Panc1 (cell line): Measurements from ENCODE around the gene SAMD11. TPM values are rescaled to one million over a fixed set of nuclear protein-coding genes. Genes with fewer than 3 reads are reported as not detected.

ENCODE experiments used
- ATAC-seq: fragments of 200-7000 bp; cut with Tn5 transposase; 2 replicates; pipeline ENCODE4 v1.9.1; 2020; ENCODE audit warnings: mild to moderate bottlenecking, moderate library complexity
- BruUV-seq: library from RNA; stranded (reverse); fragments of 400-500 nt; replicated peaks from 2 replicates; lab custom pipeline; 2021; lab: Mats Ljungman, UMichigan
- CTCF ChIA-PET: fragments of 300-600 bp; sonication (Branson Sonifier 250); formaldehyde crosslinking; loops from one replicate; lab custom pipeline; 2022; ENCODE audit warnings: antibody characterized with exemption; lab: Charles Lee
- POLR2A ChIA-PET: fragments of 300-600 bp; sonication (Branson Sonifier 250); formaldehyde crosslinking; loops from one replicate; lab custom pipeline; 2022; ENCODE audit warnings: antibody characterized with exemption; lab: Charles Lee
- DNase-seq: peaks from one replicate; pipeline ENCODE4 v3.0.0-alpha.2; 2010; ENCODE audit warnings: low read depth, low spot score
- H3K27ac ChIP-seq: 2 replicates; pipeline ENCODE4 v1.5.1; 2011; ENCODE audit warnings: mild to moderate bottlenecking, low read length, inconsistent platforms
- H3K27me3 ChIP-seq: fragments of 200-500 bp; sonication (Bioruptor generic); 2 replicates; pipeline ENCODE4 v1.6.0; 2014; ENCODE audit warnings: low read length, inconsistent platforms; ENCODE audit not compliant: control insufficient read depth, insufficient read depth
- H3K36me3 ChIP-seq: fragments of 200-500 bp; sonication (Bioruptor generic); 2 replicates; pipeline ENCODE4 v1.5.1; 2014; ENCODE audit warnings: inconsistent platforms, mild to moderate bottlenecking, low read length, moderate library complexity; ENCODE audit not compliant: control insufficient read depth, insufficient read depth
- H3K4me1 ChIP-seq: 2 replicates; pipeline ENCODE4 v1.5.1; 2011; ENCODE audit warnings: inconsistent platforms, mild to moderate bottlenecking, low read length, moderate library complexity; ENCODE audit not compliant: control insufficient read depth, insufficient read depth
- H3K4me3 ChIP-seq, 2 experiments: 2 replicates each; pipeline ENCODE4 v1.5.1; 2011 to 2012; ENCODE audit warnings: low read depth in 2 of 2, low read length in 2 of 2, mild to moderate bottlenecking in 2 of 2, inconsistent platforms in 1 of 2, moderate library complexity in 1 of 2
- H3K9me3 ChIP-seq: fragments of 200-500 bp; sonication (Bioruptor generic); 2 replicates; pipeline ENCODE4 v1.5.1; 2014; ENCODE audit warnings: low read depth, mild to moderate bottlenecking, inconsistent platforms, low read length, moderate library complexity; ENCODE audit not compliant: control insufficient read depth, insufficient read depth
- POLR2AphosphoS5 ChIP-seq: IDR thresholded peaks from 2 replicates; pipeline ENCODE4 v1.6.1; 2012; ENCODE audit warnings: mild to moderate bottlenecking, low read depth, low read length, moderate library complexity
- SIN3A ChIP-seq: IDR thresholded peaks from 2 replicates; pipeline ENCODE4 v1.6.1; 2012; ENCODE audit warnings: low read depth, mild to moderate bottlenecking, low read length, moderate library complexity, borderline replicate concordance; ENCODE audit not compliant: insufficient read depth
- TCF7L2 ChIP-seq: IDR thresholded peaks from 2 replicates; pipeline ENCODE4 v1.6.1; 2011; ENCODE audit warnings: mild to moderate bottlenecking, low read depth, low read length, inconsistent platforms
- in situ Hi-C: cut with HindIII; loops from 2 replicates; pipeline ENCODE4 v1.10.0; 2016; ENCODE audit warnings: low sequenced_read_pairs, low pct_unique_long_range_greater_than_20kb
- intact Hi-C: fragments of 100-400 bp; cut with micrococcal nuclease; formaldehyde crosslinking; loops from one replicate; pipeline ENCODE4 v1.10.0; 2022; ENCODE audit not compliant: unreplicated experiment
- total RNA-seq: library from RNA; stranded (reverse); gene quantifications from one replicate; pipeline ENCODE4 v1.2.1, GENCODE V29; 2021; ENCODE audit not compliant: unreplicated experiment
- TF ChIP-seq, protein P1 (sequence below): fragments of 450-650 bp; IDR thresholded peaks from 2 replicates; pipeline ENCODE4 v1.5.1; 2017; ENCODE audit warnings: mild to moderate bottlenecking
- TF ChIP-seq, protein P2 (sequence below), 2 experiments: IDR thresholded peaks; 2 replicates each; pipeline ENCODE4 v1.6.1; 2011 to 2012; ENCODE audit warnings: low read depth in 2 of 2, control low read depth in 1 of 2, low read length in 1 of 2, mild to moderate bottlenecking in 1 of 2, moderate library complexity in 1 of 2; ENCODE audit not compliant: insufficient read depth in 1 of 2

The SAMD11 gene
- total RNA-seq, 1 experiment from 2014 or later = 51.8 TPM

DNA sequence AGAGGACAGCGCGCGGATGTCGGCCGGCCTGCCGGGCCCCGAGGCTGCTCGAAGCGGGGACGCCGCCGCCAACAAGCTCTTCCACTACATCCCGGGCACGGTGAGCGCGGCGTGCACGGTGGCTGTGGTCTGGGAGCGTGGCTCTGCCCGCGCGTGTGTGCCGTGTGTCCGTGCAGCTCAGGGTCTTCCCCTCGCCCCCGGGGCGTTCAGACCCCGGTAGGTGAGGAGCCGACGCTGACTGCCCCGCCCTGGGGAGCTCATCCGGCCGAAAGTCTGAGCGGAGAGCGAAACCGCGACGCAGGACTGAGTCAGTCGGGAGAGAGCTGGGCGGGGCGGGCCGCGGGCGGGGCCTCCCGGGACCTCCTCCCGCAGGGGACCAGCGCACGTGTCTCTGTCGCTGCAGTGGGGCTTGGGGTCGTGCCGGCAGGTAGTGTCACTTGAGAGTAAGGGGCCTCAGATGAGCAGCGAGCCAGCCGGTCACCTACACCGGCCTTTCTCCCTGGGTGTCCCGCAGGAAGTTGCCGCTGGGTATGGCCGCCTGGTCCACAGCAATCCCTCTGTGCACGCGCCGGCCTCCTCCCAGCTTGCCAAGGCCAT lies 43.1 kb downstream of the SAMD11 start:
- CTCF ChIA-PET = no interaction called here

DNA sequence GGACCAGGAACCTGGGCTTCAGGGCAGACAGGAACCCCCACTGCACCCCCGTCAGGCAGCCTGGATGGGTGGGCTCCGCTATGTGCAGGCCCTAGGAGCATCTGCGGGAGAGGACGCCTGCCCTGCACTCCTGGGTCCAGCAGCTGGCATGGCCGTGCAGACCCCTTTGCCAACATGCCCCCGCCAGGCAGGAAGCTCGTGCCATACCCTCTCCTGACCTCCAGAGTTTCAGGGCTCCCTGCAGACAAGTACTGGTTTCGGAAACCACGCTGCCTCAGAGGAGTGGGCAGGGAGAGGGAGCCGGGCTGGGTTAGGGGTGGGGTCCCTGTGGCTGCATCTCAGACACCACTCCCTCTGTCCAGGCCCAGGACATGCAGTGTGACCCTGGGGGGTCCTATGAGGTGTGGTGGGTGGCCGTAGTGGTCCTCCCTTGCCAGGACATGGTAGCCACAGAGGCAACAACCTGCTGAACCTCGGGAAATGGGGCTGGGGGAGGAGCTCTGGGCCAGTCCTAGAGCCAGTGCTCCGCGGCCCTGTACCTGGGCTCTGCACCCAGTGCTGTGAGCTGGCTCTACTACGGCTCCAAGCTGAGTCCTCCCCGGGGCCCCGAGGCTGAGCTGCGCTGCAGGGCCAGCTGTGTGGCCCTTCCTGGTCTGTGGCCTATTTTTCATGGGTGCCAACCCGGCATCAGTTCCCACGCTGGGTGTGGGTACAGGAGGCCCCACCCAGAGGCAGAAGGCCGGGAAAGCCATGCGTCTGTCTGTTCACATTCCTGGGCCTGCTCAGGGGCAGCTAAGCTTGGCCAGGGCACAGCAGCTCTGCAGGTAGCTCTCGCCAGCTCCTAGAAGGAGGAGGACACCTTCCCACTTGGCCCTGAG lies 44.0 kb downstream of the SAMD11 start:
- in situ Hi-C loops (no loop called here), intact Hi-C loops (no loop called here)
- Histone ChIP-seq H3K36me3 (no peaks in the 10 kb centered on the region), H3K27ac (peak overlapping the region; percentile 18), H3K4me1 (peaks cover 13% of the 10 kb centered on the region), H3K9me3 (no peaks in the 10 kb centered on the region), H3K4me3 (peak overlapping the region; percentile 59 to 68; a peak in 3 of 4 replicates), H3K27me3 (no peaks in the 10 kb centered on the region)
- ATAC-seq (no peak), DNase-seq (no peak)
- CTCF ChIA-PET = no interaction called here
- no TSS peak for BruUV-seq
- POLR2A ChIA-PET = interaction anchor here (0.9 kb wide), 1 partner anchor 8 kb away, joined by 3 read pairs; no protein-coding TSS in a partner anchor
- TF ChIP-seq POLR2AphosphoS5 = no peak
- no peak for TF ChIP-seq TCF7L2
- TF ChIP-seq SIN3A = no peak
- TF ChIP-seq, protein P1, sequence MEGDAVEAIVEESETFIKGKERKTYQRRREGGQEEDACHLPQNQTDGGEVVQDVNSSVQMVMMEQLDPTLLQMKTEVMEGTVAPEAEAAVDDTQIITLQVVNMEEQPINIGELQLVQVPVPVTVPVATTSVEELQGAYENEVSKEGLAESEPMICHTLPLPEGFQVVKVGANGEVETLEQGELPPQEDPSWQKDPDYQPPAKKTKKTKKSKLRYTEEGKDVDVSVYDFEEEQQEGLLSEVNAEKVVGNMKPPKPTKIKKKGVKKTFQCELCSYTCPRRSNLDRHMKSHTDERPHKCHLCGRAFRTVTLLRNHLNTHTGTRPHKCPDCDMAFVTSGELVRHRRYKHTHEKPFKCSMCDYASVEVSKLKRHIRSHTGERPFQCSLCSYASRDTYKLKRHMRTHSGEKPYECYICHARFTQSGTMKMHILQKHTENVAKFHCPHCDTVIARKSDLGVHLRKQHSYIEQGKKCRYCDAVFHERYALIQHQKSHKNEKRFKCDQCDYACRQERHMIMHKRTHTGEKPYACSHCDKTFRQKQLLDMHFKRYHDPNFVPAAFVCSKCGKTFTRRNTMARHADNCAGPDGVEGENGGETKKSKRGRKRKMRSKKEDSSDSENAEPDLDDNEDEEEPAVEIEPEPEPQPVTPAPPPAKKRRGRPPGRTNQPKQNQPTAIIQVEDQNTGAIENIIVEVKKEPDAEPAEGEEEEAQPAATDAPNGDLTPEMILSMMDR = no peak
- TF ChIP-seq, protein P2, sequence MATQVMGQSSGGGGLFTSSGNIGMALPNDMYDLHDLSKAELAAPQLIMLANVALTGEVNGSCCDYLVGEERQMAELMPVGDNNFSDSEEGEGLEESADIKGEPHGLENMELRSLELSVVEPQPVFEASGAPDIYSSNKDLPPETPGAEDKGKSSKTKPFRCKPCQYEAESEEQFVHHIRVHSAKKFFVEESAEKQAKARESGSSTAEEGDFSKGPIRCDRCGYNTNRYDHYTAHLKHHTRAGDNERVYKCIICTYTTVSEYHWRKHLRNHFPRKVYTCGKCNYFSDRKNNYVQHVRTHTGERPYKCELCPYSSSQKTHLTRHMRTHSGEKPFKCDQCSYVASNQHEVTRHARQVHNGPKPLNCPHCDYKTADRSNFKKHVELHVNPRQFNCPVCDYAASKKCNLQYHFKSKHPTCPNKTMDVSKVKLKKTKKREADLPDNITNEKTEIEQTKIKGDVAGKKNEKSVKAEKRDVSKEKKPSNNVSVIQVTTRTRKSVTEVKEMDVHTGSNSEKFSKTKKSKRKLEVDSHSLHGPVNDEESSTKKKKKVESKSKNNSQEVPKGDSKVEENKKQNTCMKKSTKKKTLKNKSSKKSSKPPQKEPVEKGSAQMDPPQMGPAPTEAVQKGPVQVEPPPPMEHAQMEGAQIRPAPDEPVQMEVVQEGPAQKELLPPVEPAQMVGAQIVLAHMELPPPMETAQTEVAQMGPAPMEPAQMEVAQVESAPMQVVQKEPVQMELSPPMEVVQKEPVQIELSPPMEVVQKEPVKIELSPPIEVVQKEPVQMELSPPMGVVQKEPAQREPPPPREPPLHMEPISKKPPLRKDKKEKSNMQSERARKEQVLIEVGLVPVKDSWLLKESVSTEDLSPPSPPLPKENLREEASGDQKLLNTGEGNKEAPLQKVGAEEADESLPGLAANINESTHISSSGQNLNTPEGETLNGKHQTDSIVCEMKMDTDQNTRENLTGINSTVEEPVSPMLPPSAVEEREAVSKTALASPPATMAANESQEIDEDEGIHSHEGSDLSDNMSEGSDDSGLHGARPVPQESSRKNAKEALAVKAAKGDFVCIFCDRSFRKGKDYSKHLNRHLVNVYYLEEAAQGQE (IDR thresholded peaks at IDR 0.05; ENCODE audit: insufficient read depth in 1 of 2, low read depth in 2 of 2, low read length in 1 of 2) = no peak

More for the DNA sequence above, 43.1 kb downstream of the SAMD11 start:
- DNase-seq = no peak
- Histone ChIP-seq H3K9me3 (no peaks in the 10 kb centered on the region), H3K4me1 (peaks cover 13% of the 10 kb centered on the region), H3K36me3 (no peaks in the 10 kb centered on the region), H3K27ac (peak overlapping the region; percentile 84), H3K4me3 (peak overlapping the region; percentile 59 to 68), H3K27me3 (no peaks in the 10 kb centered on the region)
- TF ChIP-seq, protein P2 (IDR thresholded peaks at IDR 0.05; ENCODE audit: insufficient read depth in 1 of 2, low read depth in 2 of 2, low read length in 1 of 2) = peak in 1 of 2 experiments; percentile 57; a peak in 1 of 4 replicates
- TF ChIP-seq SIN3A (peak; percentile 55; the same call in 1 of the 2 replicates), POLR2AphosphoS5 (peak; percentile 36; the same call in 1 of the 2 replicates)
- TF ChIP-seq, protein P1 = no peak
- in situ Hi-C loops (no loop called here), intact Hi-C loops (no loop called here)
- BruUV-seq = no TSS peak
- POLR2A ChIA-PET = interaction anchor here (0.6 to 0.9 kb wide), 3 partner anchors 9 to 1257 kb away, joined by 3 to 7 read pairs (median 5); no protein-coding TSS in a partner anchor
- ATAC-seq = peak; percentile 89
